Measurements from ENCODE around the gene KRTAP10-1.

Gene KRTAP10-1

DNA sequence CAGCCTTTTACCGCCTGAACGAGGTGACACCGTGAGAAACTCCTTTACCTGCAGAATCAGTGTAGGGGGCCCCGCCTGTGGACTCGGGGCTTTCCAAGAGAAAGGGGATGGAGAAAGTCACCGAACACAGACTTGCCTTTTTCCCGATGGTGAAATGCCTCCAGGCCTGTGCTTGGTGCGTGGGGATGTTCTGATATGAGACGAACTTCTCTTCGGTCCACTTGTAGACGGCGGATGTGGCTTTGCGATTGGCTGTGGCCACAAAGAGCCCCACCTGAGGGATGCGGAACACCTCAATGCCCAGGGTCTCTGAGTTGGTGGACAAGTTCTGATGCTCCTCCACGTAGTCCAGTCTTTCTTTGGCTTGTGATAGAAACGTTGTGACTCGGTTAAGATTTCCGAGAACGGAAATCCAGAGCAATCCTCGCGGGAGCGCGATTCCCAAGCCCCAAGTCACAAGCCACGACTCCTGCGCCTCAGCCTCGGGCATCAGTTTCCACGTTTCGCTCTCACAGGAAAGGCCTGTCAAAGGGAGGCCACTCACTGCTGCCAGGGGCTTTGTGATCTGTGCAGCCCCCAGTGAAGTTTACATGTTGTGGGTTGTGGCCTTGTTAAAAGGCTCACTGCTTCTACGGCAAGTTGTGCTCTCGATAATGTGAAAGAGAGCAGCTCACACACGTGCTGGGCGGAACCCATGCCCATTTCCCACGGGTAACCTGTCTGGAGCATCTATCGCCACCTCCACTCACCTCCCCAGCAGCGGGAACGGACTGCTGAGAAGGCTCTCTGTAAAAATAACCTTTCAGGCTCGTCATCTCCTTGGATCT is 12.6 kb downstream of the KRTAP10-1 start:
- no peak for DNase-seq

DNA sequence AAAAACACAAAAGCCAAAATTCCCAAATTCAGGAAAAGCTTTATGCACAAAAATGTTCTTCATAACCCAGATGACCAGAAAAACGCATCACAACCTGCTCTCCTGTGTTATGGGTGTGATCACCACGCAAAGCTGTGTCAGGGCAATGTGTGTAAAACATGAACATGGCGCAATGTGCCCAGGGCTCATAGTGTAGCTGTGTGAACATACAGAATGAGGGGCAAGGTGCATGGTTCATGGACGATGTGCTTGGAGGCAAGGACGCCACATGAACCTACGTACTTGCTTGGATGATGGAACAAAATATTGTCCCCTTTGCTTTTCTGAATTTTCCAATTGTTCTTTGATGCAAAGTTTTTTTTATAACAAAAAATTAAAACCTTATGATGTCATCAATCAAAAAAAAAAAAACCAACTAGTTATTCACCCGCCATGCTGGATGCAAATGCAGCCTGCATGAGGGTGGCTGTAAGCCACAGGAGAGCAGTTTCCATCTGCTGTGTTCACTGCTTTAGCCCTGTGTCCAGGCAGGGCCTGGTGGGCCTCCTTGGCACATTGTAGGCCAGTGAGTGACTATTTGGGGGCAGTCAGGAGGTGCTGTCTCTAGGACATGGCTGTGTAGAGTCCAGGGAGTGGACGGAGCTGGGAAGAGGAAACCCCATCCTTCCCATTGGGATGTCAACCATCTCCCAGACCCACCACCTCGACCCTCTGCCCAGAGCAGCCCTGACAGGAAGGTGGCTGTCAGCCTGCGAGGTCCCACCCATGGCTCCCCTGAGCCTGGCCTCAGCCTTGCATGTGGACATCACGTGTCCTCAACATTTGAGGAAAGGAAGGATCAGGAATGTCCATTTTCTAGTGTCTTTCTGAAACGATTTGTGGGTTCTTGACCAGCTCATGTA is 13.6 kb downstream of the KRTAP10-1 start:
- DNase-seq, result no peak

DNA sequence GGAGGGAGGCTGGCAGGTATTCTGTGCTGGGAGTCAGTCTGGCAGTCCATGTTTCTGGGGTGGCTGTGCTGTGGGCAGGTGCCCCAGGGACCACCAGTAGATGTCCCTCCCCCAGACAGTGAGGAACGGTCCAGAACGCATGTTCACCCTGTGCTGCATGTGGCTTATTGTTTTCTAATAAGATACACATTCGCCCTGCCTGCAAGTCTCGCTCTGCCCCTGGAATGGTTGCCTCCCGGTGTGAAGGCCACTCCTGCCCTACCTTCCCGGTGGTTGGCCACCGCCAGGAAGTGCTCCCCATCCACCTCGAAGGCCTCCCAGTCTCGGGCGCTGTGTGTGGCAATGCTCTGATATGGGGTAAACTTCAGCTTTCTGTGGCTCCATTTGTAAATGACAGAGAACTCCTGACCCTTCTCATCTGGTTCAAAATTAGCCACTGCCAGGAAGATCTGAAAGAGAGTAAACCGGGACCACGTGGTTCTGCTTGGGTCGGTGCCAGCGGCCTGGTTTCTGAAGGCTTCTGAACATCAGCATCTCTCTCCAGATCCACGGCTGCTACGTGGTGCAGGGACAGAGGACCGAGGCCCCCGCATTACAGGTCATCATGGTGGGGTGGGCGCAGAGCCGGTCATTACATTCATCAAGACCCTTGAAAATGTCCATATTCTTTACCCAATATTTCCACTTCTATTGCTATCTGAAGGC is 14.5 kb downstream of the KRTAP10-1 start:
- no peak for DNase-seq

DNA sequence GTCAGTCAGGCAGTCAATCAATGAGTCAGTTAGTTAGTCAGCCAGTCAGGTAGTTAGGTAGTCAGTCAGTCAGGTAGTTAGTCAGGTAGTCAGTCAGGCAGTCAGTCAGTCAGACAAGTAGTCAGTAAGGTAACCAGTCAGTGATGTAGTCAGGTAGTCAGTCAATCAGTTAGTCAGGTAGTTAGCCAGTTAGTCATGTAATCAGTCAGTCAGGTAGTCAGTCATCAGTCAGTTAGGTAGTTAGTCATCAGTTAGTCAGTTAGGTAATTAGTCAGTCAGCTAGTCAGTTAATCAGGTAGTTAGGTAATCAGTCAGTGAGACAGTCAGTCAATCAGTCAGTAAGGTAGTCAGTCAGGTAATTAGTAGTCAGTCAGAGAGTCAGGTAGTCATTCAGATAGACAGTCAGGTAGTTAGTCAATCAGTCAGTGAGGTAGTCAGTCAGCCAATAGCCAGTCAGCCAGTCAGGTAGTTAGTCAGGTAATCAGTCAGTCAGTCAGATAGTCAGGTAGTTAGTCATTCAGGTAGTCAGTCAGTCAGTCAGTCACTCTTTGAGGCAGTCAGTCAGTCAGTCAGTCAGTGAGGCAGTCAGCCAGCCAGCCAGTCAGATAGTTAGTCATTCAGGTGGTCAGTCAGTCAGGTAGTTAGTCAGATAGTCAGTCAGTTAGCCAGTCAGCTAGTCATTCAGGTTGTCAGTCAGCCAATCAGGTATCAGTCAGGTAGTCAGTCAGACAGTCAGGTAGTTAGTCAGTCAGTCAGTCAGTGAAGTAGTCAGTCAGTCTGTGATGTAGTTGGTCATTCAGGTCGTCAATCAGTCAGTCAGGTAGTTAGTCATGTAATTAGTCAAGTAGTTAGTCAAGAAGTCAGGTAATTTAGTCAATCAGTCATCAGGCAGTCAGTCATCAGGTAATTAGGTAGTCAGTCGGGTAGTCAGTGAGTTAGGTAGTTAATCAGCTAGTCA is 15.3 kb downstream of the KRTAP10-1 start:
- DNase-seq, result no peak

DNA sequence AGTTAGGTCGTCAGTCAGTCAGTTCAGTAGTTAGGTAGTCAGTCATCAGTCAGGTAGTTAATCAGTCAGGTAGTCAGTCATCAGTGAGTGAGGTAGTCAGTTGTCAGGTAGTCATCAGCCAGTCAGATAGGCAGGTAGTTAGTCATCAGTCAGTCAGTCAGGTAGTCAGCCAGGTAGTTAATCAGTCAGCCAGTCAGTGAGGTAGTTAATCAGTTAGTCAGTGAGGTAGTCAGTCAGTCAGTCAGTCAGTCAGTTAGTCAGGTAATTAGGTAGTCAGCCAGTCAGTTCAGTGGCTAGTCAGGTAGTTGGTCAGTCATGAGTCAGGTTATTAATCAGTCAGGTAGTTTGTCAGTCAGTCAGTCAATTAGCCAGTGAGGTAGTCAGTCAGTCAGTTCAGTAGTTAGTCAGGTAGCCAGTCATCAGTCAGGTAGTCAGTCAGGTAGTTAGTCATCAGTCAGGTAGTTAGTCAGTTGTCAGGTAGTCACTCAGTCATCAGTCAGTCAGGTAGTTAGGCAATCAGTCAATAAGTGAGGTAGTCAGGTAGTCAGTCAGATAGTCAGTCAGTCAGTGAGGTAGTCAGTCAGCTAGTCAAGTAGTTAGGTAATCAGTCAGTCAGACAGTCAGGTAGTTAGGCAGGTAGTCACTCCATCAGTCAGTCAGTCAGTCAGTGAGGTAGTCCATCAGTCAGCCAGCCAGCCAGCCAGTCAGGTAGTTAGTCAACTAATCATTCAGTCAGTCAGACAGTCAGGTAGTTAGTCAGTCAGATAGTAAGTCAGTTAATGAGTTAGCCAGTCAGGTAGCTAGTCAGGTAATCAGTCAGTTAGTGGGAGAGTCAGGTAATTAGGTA is 16.2 kb downstream of the KRTAP10-1 start:
- DNase-seq, result no peak

DNA sequence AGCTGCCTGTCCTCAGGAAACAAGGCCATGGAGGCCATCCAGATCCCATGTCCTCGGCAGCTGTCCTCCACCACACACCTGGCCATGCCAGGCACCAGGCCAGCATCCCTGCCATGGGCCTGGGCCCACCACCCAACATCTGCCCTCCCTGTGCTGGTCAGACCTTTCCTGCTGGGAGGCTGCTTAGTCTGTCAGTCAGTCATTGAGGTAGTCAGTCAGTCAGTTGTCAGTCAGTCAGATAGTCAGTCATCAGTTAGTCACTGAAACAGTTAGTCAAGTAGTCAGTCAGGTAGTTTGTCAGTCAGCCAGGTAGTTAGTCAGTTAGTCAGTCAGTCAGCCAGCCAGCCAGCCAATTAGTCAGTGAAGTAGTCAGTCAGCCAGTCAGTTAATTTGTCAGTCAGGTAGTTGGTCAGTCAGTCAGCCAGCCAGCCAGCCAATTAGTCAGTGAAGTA is 17.2 kb downstream of the KRTAP10-1 start:
- no peak for DNase-seq

DNA sequence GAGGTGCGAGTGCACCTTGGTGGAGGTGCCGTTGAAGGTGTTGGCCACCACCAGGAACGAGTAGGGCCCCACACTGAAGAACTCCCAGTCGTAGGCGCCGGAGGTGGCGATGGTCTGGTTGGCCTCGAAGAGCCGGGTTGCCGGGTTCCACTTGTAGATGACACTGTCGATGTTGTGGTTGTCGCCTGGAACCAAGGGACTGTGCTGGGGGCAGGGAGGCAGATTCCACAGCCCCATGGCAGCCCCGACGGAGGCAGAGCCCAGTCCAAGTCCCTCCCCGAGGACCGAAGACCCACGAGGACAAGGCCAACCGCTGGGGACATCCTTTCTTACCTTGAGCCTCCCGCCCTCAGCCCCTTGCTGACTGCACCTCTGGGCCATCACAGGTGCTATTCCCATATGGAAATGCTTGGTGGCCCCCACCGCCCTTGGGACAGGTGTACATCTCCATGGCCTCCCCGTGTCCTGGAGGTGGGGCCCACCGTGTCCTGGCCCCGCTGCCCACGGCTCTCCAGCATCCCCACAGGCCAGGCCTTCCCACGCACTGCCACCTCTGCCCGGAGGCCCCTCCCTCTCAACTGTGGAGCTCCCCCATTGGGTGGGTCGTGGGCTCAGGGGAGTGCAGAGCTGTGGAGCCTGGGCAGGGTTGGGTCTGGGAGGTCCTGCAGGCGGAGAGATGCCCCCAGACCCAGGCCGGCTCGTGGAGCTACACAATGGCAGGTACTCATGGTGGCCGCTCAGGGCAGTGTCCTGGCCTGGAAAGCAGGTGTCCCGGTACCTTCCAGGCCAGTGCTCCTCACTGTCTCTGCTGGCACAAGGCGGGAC is 17.9 kb downstream of the KRTAP10-1 start:
- no peak for DNase-seq

DNA sequence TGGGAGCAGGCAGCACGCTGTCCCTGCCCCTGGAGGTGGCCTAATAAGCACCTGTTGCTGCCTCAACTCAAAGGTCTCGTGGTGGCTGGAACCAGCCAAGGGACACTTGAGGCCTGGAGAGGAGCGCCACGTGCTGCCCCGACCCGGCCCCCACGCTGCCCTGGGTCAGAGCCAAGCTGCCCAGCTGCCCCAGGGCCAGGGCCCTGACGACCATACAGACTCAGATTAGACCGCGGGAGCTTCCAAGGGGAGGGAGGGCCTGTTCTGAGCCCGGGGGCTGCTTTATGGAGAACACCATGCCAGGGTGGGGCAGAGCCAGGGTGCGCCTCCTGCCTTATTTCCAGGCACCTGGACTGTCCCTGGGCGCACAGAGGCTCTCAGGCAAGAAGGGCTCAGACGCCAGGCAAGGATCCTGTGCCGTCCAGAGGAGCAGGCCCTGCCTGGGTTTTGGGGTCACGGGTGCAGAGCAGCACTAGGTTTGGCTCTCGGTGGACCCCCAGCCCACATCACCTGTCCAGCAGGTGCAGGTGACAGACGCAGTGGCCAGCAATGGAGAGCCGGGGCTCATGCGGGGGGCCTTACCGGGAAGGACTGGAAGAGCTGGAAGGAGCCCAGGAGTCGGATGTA is 18.6 kb downstream of the KRTAP10-1 start:
- DNase-seq, result no peak

DNA sequence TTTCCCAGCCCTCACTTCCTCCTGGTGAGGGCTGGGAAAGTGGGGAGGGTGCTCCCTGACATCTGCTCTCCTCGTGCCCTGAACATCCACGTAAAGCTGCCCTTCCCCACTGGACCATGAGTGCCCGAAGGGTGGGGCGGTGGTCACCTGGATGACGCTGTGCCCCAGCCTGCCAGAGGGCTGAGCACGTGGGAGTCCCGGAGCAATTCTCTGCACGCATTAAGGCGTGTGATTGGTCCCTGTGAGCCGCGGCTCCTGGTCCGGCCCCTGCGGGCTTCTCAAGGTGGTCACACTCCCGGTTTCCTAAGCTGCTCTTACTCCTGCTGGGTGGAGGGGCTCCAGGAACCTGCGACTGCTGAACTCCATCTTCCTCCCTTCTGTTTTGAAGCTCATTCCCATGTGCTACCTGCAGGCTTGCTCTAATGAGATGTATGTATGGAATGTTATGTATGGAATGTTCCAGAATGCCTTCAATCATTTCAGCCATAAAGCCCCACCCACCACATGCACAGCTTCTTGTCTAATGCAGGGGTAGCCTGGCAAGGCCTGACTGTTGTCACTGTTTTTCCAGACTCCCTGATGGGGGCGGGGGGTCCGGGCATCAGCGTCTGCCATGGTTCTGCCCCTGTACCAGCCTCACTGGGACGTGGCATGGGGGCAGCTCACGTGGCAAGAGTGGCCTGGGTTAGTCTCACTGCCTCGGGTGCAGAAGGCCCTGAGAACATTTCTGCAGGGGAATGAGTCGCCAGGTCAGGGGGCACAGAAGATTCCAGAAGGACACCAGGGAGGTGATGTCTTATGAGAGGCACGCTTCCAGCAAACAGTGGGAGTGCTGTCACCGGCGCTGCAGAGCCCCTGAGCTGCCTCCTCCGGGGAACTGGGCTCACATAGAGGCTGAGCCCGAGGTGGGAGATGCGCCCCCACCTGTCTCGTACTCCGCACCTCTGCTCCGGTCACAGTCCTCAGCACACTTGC is 19.4 kb downstream of the KRTAP10-1 start:
- DNase-seq, result no peak

DNA sequence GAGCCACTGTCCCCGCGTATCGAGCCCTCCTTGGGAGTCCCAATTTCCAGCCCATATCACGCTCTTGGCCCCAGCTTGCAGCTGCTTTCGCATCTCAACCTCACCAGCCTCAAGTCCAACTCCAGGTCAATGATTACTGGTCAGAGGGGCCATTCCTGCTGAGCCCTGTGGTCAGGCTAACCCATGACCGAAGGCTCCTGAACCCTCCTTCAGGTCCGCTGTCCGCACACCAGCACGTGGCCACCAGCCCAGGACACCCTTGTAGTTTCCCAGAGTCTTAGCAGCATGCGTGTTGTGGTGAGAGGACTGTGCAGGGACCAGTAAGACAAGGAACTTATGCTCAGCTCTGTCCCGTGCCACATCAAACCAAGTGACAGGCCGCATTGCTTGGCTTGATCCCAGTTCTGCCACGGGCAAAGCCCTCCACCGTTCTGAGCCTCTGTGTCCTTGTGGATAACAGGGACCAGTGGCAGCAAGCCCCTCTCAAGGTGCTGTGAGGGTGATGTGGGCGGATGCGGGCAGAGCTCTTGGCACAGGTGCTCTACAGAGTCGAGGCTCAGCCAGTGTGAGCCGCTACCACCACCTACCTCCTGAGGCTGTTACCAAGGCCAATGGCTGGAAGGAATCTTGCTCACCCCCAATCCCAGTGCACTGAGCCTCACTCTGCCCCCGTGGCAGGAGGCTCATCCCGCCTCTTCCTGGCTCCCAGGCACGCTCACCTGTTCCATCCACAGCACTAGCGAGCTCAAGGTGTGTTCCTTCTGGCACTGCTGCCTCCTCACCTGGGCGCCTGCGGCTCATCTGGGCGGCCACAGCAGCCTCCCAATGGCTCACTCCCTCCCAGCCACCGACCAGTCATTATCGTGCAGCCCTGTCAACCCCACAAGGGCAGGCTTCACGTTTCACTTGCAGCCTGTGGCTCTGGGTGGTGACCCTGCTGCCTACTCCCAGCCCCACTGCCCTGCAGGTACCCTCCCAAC is 20.4 kb downstream of the KRTAP10-1 start:
- no peak for DNase-seq

DNA sequence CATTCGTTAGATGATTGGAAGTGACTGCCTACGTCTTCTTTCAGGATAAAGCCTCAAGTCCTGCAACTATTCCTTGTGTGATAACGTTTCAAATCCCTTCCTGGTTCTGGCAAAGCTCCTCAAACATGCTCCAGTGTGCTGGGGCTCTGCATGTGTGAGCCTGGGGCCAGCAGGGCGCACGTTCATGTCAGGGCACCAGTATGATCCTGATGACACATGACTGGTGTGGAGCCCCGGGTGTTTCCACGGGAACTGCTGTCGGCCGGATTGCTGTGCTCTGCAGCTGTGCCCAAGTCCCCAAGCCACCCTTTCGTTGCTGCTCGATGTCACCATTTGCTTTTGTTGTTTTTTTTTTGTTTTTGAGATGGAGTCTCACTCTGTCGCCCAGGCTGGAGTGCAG is 21.3 kb downstream of the KRTAP10-1 start:
- DNase-seq, result no peak

DNA sequence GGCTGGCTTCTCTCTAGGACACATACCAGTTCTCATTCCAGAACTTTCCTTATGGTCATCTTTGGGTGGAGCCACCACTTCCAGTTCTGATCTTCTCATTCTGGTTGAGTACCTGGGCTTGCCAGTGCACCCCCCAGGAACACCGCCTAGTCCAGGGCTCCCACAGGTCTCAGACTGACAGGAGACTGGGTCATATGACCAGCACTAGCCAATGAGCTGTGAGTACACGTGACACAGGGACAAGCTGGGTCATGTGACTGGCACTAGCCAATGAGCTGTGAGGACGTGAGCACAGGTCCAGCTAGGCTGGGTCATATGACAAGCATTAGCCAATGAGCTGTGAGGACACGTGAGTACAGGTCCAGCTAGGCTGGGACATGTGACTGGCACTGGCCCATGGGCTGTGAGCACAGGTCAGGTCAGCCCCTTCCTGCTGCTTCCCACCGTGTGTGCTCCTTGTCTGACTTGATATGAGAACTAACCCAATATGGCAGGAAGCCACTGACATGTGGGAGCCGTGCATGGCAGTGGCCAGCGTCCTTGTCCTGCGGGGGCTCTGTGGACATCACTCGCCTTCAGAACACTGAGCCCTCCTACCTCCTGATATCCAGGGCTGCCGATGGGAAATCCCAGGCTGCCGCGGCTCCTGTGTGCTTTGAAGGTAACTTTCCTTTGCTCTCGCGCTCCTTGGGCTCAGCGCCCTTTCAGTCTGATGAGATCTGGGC is 22.7 kb downstream of the KRTAP10-1 start:
- no peak for DNase-seq

DNA sequence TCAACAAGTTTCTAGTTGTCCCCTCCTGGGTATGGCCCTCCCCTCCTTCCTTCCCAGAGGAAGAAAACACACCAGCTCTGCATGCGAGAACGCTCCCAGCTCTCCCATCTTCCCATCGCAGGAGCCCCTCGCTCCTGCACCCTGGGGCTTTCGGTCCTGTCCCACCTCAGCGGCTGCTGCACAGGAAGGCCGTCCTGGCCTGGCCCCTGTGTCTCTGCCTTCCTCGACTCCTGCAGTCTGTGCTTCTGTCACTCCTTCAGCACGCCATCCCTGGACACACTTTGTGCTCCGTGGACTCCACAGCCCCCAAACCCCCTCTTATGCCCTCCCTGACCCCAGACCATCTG is 23.2 kb downstream of the KRTAP10-1 start:
- DNase-seq, result no peak

DNA sequence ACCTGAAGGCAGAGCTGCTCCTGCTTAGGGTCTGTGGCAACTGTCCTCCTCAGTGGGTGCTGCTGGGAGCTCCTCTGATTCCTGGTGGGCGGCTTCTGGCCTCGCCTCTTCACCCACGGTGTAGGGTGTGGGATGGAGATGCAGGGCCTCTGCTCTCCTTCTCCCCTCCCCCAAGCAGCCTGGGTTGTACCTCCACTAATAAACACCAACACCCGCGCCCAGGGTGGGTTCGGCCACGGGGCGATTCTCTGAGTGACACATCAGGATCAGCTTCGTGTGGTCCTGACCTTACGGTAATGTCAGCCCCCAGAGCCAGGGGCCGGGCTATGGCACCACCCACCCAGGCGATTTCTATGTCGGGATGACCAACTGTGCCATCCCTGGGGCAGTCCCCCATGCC is 23.7 kb downstream of the KRTAP10-1 start:
- no peak for DNase-seq

DNA sequence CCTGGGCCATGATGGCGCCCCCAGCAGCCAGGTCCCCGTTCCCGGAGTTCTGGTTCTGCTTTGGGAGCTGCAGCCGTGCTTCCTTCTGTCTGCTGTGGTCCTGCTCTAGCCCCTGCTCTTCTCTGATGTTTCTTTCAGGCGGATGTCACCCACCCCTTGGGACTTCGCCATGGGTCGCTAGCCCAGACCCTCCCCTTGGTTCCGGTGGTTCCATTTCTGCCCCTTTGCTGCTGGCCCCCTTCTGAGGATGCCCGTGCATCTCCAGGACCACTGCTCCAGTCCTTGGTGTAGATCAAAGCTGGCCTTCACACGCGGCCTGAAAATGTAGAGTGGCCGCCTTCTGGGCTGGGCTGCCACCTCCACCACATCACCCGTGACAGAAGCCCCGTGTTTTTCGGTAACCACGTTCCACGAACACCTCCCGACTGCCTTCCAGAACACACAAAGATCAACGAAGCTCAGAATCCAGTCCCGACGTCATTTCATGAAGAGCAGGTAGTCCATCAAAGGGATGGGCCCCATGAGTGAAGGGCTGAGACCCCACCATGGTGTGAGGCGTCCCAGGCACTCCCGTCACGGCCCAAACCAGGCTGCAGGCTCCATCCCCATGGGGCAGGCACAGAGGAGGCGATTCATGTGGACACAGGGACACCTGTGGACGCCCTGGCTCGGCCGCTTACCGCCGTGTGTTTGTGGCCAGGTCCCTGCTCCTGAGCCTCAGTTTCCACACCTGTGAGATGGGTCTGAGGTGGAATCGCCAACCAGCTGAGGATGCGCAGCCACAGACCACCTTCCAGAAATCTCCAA is 24.4 kb downstream of the KRTAP10-1 start:
- DNase-seq, result no peak

Data from activated CD4-positive, alpha-beta T cell treated with anti-CD3 and anti-CD28 coated beads, Interleukin-2, amount 50 U/mL, for 1 hour (primary cell).